Measurements from ENCODE around the gene NDOR1.

DNA sequence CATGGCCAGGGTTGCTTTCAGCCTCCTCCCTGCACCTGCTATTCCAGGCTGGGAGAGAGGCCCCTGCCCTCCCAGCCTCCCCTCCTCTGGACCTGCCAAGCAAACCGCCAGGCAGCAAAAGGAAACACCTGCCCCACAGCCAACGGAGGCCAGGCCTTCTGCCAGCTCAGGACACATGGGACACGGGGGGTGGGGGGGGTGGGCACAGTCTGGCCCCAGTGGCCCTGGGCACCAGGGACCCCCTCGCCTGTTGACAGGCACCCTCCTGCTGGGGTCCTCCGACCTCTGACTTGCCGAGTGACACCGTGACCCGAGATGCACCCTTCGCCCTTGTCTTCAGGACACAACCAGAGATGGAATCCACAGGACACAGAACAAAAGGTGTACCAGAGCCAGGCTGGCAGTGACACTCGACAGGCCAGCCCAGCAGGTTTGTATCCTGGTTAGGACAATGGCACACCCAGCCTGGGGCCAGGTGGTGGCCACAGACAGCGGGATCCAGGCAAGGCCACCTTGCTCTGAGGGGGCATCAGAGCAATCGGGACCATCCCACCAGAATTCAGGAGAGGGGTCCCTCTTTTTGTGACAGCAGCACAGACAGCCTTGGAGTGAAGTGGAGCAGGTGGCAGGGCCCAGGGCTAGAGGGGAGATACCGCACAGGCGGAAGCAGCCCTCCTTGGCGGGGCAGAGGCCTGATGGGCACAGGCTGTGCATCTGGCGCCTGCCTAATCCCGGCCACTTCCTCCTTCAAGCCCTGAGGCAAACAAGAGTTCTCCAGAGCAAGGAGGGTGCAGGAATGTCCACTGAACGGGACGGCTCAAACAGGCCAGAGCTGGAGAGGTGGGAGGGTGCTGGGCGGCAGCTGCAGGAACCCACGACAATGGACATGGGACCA lies 32.4 kb upstream of the NDOR1 start:
- TF ChIP-seq, protein P1, sequence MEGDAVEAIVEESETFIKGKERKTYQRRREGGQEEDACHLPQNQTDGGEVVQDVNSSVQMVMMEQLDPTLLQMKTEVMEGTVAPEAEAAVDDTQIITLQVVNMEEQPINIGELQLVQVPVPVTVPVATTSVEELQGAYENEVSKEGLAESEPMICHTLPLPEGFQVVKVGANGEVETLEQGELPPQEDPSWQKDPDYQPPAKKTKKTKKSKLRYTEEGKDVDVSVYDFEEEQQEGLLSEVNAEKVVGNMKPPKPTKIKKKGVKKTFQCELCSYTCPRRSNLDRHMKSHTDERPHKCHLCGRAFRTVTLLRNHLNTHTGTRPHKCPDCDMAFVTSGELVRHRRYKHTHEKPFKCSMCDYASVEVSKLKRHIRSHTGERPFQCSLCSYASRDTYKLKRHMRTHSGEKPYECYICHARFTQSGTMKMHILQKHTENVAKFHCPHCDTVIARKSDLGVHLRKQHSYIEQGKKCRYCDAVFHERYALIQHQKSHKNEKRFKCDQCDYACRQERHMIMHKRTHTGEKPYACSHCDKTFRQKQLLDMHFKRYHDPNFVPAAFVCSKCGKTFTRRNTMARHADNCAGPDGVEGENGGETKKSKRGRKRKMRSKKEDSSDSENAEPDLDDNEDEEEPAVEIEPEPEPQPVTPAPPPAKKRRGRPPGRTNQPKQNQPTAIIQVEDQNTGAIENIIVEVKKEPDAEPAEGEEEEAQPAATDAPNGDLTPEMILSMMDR (conservative IDR thresholded peaks at IDR 0.05): no peak
- no peak for TF ChIP-seq EZH2 (IDR thresholded peaks at IDR 0.05; ENCODE audit: low read depth)
